Activated T-helper 17 cell treated with anti-CD3 and anti-CD28 coated beads, Interleukin-2, amount 50 U/mL, for 72 hours (primary cell): ENCODE results near the gene KRTAP10-4. TPM values are rescaled to one million over a fixed set of nuclear protein-coding genes. Genes with fewer than 3 reads are reported as not detected.

Experiments used
- ATAC-seq: fragments of 150-1000 bp; cut with Tn5 transposase; replicated peaks from 2 replicates; pipeline ENCODE4 v1.10.0; 2021; ENCODE audit warnings: mild to moderate bottlenecking, moderate library complexity
- H3K27ac Mint-ChIP-seq: one replicate; pipeline ENCODE4 v1.8.0; 2022; ENCODE audit warnings: mixed read lengths
- H3K27me3 Mint-ChIP-seq: one replicate; pipeline ENCODE4 v1.8.0; 2022; ENCODE audit warnings: mixed read lengths
- H3K36me3 Mint-ChIP-seq: one replicate; pipeline ENCODE4 v1.8.0; 2022; ENCODE audit warnings: low read depth, mild to moderate bottlenecking, mixed read lengths
- H3K4me1 Mint-ChIP-seq: one replicate; pipeline ENCODE4 v1.8.0; 2022; ENCODE audit warnings: mixed read lengths
- H3K4me3 Mint-ChIP-seq: one replicate; pipeline ENCODE4 v1.8.0; 2022; ENCODE audit warnings: mild to moderate bottlenecking, mixed read lengths
- H3K9me3 Mint-ChIP-seq: one replicate; pipeline ENCODE4 v1.8.0; 2022; ENCODE audit warnings: mixed read lengths
- total RNA-seq, 2 donors: library from RNA; stranded (reverse); gene quantifications; one replicate each; pipeline ENCODE4 v1.2.3, GENCODE V29; 2022

KRTAP10-4 gene
- total RNA-seq, 2 donors from 2014 or later: not detected

DNA sequence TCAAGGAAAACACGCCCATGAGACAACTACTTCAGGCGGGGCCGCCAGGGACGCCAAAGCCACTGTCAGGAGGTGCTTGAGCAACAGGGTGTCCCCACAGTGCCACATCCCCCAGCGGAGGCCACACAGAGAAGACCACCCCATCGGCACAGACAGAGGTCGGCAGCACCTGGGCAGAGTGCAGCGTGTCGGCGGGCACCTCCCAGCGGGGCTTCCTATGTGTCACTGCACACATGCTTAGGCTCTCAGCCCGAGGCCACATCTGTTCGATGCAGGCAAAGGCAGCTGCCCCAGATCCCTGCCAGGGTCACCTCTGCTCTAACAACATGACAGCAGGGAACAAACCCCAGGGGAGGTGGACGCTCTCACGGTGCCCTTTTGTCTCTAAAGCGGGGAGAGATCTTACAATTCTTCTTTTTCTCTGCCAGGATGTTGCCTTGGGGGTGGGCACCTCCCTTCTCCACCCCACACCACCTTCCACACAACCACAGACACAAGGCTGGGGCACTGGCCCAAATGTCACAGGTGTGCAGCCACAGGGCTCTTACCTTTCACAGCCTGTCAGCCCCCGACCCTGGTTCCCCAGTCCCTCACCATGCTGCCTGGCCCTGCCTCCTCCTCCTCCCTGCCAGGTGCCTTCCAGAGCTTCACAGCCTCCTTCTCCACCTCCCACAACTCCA is 42.5 kb downstream of the KRTAP10-4 start:
- peak overlapping the region; percentile 16 for H3K27ac Mint-ChIP-seq
- no peak overlapping the region for H3K4me3 Mint-ChIP-seq
- no peaks in the 10 kb centered on the region for H3K27me3 Mint-ChIP-seq
- H3K4me1 Mint-ChIP-seq: peaks cover 15% of the 10 kb centered on the region
- peaks cover 25% of the 10 kb centered on the region for H3K9me3 Mint-ChIP-seq
- no peak for ATAC-seq
- H3K36me3 Mint-ChIP-seq: no peaks in the 10 kb centered on the region

DNA sequence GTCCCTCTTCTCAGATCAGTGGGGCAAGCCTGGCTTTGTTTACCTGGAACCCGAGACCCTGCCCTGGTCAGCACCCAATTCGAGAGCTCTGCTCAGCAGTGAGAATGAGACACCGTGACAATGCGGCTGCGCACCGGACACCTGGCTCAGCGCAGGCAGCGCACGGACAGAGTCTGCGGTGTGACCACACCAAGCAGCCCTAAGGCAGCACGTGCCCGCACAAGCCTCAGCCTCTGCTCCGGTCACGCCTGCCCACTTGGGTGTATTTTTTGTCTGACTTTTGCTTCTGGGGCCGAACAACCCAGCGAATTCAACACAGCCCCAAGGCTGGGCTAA is 43.0 kb downstream of the KRTAP10-4 start:
- H3K36me3 Mint-ChIP-seq: no peaks in the 10 kb centered on the region
- peaks cover 20% of the 10 kb centered on the region for H3K9me3 Mint-ChIP-seq
- H3K27ac Mint-ChIP-seq: peak overlapping the region; percentile 16
- H3K27me3 Mint-ChIP-seq: no peaks in the 10 kb centered on the region
- no peak for ATAC-seq
- H3K4me3 Mint-ChIP-seq: no peak overlapping the region
- H3K4me1 Mint-ChIP-seq: peaks cover 15% of the 10 kb centered on the region

DNA sequence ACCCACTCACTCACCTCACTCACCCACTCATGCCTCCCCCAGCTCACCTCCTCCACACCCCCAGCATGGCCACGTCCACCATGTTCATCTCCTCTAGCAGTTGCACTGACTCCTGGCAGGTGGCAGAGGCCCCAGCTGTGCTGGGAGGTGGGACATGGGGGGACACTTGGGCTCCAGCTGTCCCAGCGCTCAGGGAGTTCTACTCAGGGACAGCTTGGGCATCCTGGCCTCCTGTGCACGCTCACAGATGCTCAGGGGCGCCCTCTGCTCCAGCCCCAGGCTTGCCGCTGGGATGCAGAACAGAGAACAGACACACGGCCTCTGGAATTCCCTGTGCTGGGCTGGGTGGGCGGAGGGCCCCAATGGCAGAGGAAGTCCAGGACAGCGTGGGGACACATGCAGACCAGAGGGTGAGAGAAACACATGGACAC is 43.6 kb downstream of the KRTAP10-4 start:
- Mint-ChIP-seq H3K4me1 (peaks cover 15% of the 10 kb centered on the region), H3K27me3 (no peaks in the 10 kb centered on the region), H3K9me3 (peaks cover 20% of the 10 kb centered on the region), H3K4me3 (no peak overlapping the region), H3K36me3 (no peaks in the 10 kb centered on the region), H3K27ac (no peak overlapping the region)
- no peak for ATAC-seq

DNA sequence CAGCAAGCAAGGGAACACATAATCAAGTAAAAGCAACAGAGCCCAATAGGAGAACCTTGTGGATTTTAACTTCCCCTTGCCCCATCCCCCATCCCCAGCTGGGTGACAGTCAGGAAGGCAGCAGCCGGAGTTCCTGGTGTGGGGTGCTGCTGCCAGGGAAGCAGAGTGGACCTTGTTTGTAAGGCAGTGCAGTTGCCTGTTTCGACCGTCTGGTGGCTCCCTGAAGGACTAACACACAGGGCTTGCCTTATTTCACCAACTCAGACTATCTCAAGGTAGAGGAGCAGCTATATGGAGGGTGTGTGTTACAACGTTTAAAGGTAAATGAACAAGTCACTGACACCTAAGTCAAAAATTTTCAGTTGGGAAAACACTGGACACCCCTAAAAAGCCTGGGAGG is 45.0 kb downstream of the KRTAP10-4 start:
- Mint-ChIP-seq H3K27me3 (no peaks in the 10 kb centered on the region), H3K36me3 (no peaks in the 10 kb centered on the region), H3K27ac (peak overlapping the region; percentile 91), H3K4me3 (peak overlapping the region; percentile 74), H3K4me1 (peaks cover 15% of the 10 kb centered on the region), H3K9me3 (peaks cover 23% of the 10 kb centered on the region)
- ATAC-seq: peak; percentile 54

DNA sequence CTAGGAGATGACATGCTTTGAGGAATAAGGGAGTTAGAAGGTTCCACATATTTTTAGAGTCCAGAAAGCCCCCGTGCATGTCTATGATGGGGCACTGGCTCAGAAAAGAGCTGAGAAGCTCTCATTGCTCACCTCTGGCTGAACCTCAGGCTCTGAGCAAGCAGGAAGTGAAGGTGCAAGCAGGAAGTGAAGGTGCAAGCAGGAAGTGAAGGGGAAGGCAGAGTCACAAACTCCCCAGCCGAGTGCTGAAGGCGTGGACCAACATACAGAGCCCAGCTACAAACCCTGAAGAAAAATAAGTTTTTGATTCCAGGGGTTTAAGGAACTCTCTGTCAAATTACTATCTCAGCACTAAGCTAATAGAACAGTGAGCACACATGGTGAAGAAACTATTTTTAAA is 45.4 kb downstream of the KRTAP10-4 start:
- ATAC-seq: peak; percentile 99
- H3K27me3 Mint-ChIP-seq: no peaks in the 10 kb centered on the region
- H3K4me3 Mint-ChIP-seq: peak overlapping the region; percentile 74
- H3K27ac Mint-ChIP-seq: peak overlapping the region; percentile 91
- H3K4me1 Mint-ChIP-seq: peaks cover 15% of the 10 kb centered on the region
- no peaks in the 10 kb centered on the region for H3K36me3 Mint-ChIP-seq
- H3K9me3 Mint-ChIP-seq: peaks cover 27% of the 10 kb centered on the region

DNA sequence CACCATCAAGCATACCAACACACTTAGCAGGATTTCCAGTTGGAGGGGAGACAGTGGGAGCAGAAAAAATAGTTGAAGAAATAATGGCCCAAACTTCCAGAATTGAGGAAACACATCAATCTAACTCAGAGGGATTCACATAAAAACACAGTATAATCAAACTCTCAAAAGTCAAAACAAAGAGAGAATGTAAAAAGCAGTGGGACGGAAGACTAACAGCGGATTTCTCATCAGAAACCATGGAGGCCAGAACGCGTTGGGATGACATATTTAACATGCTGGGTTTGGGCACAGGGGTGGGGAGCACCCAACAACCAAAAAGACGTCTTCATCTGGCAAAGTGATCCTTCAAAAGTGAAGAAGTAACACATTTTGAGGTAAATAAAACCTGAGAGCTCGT is 46.4 kb downstream of the KRTAP10-4 start:
- H3K9me3 Mint-ChIP-seq: peaks cover 35% of the 10 kb centered on the region
- no peaks in the 10 kb centered on the region for H3K27me3 Mint-ChIP-seq
- no peak overlapping the region for H3K4me3 Mint-ChIP-seq
- no peaks in the 10 kb centered on the region for H3K36me3 Mint-ChIP-seq
- peak overlapping the region; percentile 91 for H3K27ac Mint-ChIP-seq
- H3K4me1 Mint-ChIP-seq: peaks cover 15% of the 10 kb centered on the region
- no peak for ATAC-seq

DNA sequence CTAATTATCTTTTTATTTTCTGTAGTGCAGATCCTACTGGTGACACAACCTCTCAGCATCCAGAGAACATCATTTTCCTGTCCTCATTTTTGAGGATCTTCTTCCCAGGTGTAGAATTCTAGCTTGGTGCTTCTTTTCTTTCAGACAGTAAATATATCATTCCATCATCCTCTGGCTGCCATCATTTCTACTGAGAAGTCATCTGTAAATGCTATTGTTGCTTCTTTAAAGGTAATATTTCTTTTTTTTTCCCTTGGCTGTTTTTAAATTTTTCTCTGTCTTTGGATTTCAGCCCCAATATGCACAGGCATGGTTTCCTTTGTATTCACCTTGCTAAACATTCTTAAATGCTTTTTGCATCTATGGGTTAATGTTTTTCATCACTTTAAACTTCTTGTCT is 50.0 kb downstream of the KRTAP10-4 start:
- H3K4me3 Mint-ChIP-seq: no peak overlapping the region
- H3K27ac Mint-ChIP-seq: no peak overlapping the region
- H3K36me3 Mint-ChIP-seq: no peaks in the 10 kb centered on the region
- no peaks in the 10 kb centered on the region for H3K27me3 Mint-ChIP-seq
- no peak for ATAC-seq
- peaks cover 36% of the 10 kb centered on the region for H3K9me3 Mint-ChIP-seq
- H3K4me1 Mint-ChIP-seq: peaks cover 13% of the 10 kb centered on the region

Other genes starting within 250 kb of the KRTAP10-4 start
- 10 to 100 TPM; 13.7 to 16.4 TPM for gene CFAP410, start 234.3 kb upstream of the KRTAP10-4 start, total RNA-seq
- 10 to 100 TPM; 10.7 to 25.6 TPM for gene TRPM2, start 220.1 kb upstream of the KRTAP10-4 start, total RNA-seq
- gene LRRC3, start 118.2 kb upstream of the KRTAP10-4 start, total RNA-seq: 1 to 10 TPM; 3.5 TPM
- gene KRTAP10-1, start 33.5 kb upstream of the KRTAP10-4 start, total RNA-seq: not detected
- not detected for gene KRTAP10-2, start 22.2 kb upstream of the KRTAP10-4 start, total RNA-seq
- not detected for gene KRTAP10-3, start 14.9 kb upstream of the KRTAP10-4 start, total RNA-seq
- gene KRTAP10-5, start 6.9 kb downstream of the KRTAP10-4 start, total RNA-seq: not detected
- gene KRTAP10-6, start 18.8 kb downstream of the KRTAP10-4 start, total RNA-seq: not detected
- not detected for gene KRTAP10-7, start 26.9 kb downstream of the KRTAP10-4 start, total RNA-seq
- gene KRTAP10-8, start 38.4 kb downstream of the KRTAP10-4 start, total RNA-seq: not detected
- gene KRTAP10-9, start 53.4 kb downstream of the KRTAP10-4 start, total RNA-seq: not detected
- gene KRTAP10-10, start 63.6 kb downstream of the KRTAP10-4 start, total RNA-seq: not detected
- gene KRTAP10-11, start 72.7 kb downstream of the KRTAP10-4 start, total RNA-seq: not detected
- not detected for gene KRTAP12-4, start 80.9 kb downstream of the KRTAP10-4 start, total RNA-seq
- gene KRTAP12-3, start 84.2 kb downstream of the KRTAP10-4 start, total RNA-seq: not detected
- not detected for gene KRTAP12-2, start 93.2 kb downstream of the KRTAP10-4 start, total RNA-seq
- not detected for gene KRTAP12-1, start 108.4 kb downstream of the KRTAP10-4 start, total RNA-seq
- not detected for gene KRTAP10-12, start 123.4 kb downstream of the KRTAP10-4 start, total RNA-seq
- gene TSPEAR, start 137.8 kb downstream of the KRTAP10-4 start, total RNA-seq: under 1 TPM in 1 of 2 donors, not detected in 1; 0.08 TPM
- gene UBE2G2, start 228.1 kb downstream of the KRTAP10-4 start, total RNA-seq: 100 to 1,000 TPM in 1 of 2 donors, 10 to 100 TPM in 1; 88.9 to 136 TPM
- gene SUMO3, start 244.3 kb downstream of the KRTAP10-4 start, total RNA-seq: 10 to 100 TPM; 52.6 to 86.2 TPM